GM12872 (cell line): ENCODE data around the gene DYNLL2.

Experiments
- CTCF ChIP-seq: IDR thresholded peaks from 3 replicates; pipeline ENCODE4 v1.5.1; 2011; ENCODE audit warnings: low read depth, mild to moderate bottlenecking, low read length, moderate library complexity; ENCODE audit not compliant: insufficient read depth

DYNLL2 gene

GRCh38 chr17:58047376-58048150 is 35.7 kb upstream of the DYNLL2 start:
- TF ChIP-seq CTCF, result no peak

GRCh38 chr17:58049533-58049932 is 33.7 kb upstream of the DYNLL2 start:
- no peak for TF ChIP-seq CTCF

- no peak for TF ChIP-seq CTCF
Observed at GRCh38 chr17:58050966-58051365, 32.3 kb upstream of the DYNLL2 start.

- no peak for TF ChIP-seq CTCF
Observed at GRCh38 chr17:58051468-58051867, 31.8 kb upstream of the DYNLL2 start.

DNA sequence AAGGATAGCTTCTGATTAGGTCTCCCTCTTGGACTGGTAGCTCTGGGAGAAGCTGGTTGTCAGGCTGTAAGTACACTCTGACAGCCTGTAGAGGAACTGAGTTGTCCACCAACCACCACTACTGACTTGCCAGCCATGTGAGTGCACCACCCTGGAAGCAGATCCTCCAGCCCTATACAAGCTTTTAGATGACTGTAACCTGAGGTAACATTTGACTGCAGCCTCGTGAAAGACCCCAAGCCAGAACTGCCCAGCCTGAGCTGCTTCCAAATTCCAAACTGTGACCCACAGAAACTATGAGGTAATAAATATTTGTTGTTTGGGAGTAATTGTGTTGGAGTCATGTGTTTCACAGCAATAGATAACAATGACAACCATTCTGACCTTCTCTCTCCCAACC is 30.8 kb upstream of the DYNLL2 start:
- TF ChIP-seq CTCF, result no peak

DNA sequence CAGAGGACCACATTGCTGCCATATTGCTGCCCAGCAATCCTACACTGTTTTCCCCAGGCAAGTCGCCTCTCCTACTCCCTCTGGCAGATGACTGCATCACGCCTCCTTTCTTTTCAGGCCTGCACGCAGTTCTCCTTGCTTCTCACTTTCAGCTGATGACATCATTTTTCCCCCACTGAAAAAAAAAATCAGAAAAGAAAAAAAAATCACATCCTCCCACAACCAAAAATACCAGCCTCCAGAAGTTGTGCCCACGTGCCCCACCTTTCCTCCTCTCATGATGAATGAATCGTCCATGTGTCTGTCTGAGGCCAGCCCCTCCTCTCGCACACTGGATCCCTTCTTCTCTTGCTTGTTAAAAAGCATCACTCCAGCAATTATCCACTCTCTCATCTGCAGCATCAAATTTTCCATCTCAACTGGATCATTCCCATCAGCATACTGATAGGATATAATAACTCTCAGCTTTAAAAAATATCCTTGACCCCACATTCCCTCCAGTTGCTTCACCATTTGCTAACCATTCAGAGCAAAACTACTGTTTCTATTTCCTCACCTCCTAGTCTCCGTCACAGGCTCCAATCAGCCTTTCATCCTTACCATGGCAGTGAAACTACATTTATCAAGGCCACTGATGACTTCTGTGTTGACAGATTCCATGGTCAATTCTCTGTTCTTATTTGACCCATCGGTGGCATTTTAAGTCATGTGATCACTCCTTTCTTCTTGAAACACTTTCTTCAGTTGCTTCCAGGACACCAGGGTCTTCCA is 30.1 kb upstream of the DYNLL2 start:
- TF ChIP-seq CTCF, result no peak

- no peak for TF ChIP-seq CTCF
Observed at GRCh38 chr17:58054641-58055040, 28.6 kb upstream of the DYNLL2 start.
